Natural killer cell treated with Interleukin-12 subunit alpha and Interleukin-12 subunit beta and Interleukin-15 and Interleukin-18, amount 100 ng/mL, for 72 hours (primary cell): ENCODE results near the gene RBM5. TPM values are rescaled to one million over a fixed set of nuclear protein-coding genes. Genes with fewer than 3 reads are reported as not detected.
A peak's percentile ranks its signal among the peaks of the same experiment; 100 is the strongest.
"Not testable (repeated sequence)": the region's sequence is repeated elsewhere in the genome, so short reads cannot be mapped to it uniquely, and the experiment has no call there.

Experiments used
- ATAC-seq, 2 donors: fragments of 150-1000 bp; cut with Tn5 transposase in 1 of 2; sonication (Bioruptor Pico), chemical (Tn5 transposase) in 1 of 2; 2 replicates each; pipeline ENCODE4 v1.10.0; 2021
- DNase-seq: peaks from one replicate; pipeline ENCODE4 v3.0.0; 2022; ENCODE audit warnings: low spot score
- H3K27ac Mint-ChIP-seq, 2 donors: 1 replicate in 1 of 2; 2 replicates in 1 of 2; pipeline ENCODE4 v1.8.0; 2022; ENCODE audit warnings: mixed read lengths in 2 of 2, mild to moderate bottlenecking in 1 of 2, moderate library complexity in 1 of 2
- H3K27me3 Mint-ChIP-seq, 2 donors: 1 replicate in 1 of 2; 2 replicates in 1 of 2; pipeline ENCODE4 v1.8.0; 2022; ENCODE audit warnings: mixed read lengths in 2 of 2
- H3K36me3 Mint-ChIP-seq: one replicate; pipeline ENCODE4 v1.8.0; 2022; ENCODE audit warnings: mixed read lengths
- H3K4me1 Mint-ChIP-seq, 2 donors: 1 replicate in 1 of 2; 2 replicates in 1 of 2; pipeline ENCODE4 v1.8.0; 2022; ENCODE audit warnings: low read depth in 2 of 2, mixed read lengths in 2 of 2, mild to moderate bottlenecking in 1 of 2
- H3K4me3 Mint-ChIP-seq: one replicate; pipeline ENCODE4 v1.8.0; 2022; ENCODE audit warnings: mixed read lengths
- H3K9me3 Mint-ChIP-seq: 2 replicates; pipeline ENCODE4 v1.8.0; 2022; ENCODE audit warnings: mixed read lengths
- total RNA-seq, 2 donors: library from RNA; stranded (reverse); gene quantifications; one replicate each; pipeline ENCODE4 v1.2.3, GENCODE V29; 2022

The RBM5 gene
- total RNA-seq, result 100 to 1,000 TPM; 198 to 270 TPM

GRCh38 chr3:50088725-50089608 is at the start of gene RBM5:
Gene RBM5 (plus strand): TSS chr3:50088919. CDS start chr3:50090435, 1,516 bp downstream.
- DNase-seq, result peak; percentile 93
- Mint-ChIP-seq H3K9me3 (no peaks in the 10 kb centered on the region), H3K36me3 (peaks cover 29% of the 10 kb centered on the region), H3K27me3 (no peaks in the 10 kb centered on the region), H3K4me1 (peaks cover 22 to 29% of the 10 kb centered on the region in 2 donors), H3K27ac (peak within 1 kb of the TSS; percentile 95), H3K4me3 (peak within 1 kb of the TSS; percentile 93)
- peak; percentile 100 for ATAC-seq

- H3K36me3 Mint-ChIP-seq, result peaks cover 2% of the 10 kb centered on the region
- no peak for ATAC-seq
Observed at GRCh38 chr3:50044976-50045375, 43.7 kb upstream of the RBM5 start.

GRCh38 chr3:50047426-50047825 is 41.3 kb upstream of the RBM5 start:
- ATAC-seq, result no peak
- DNase-seq, result no peak
- Mint-ChIP-seq H3K27ac (no peak overlapping the region), H3K4me3 (no peak overlapping the region), H3K9me3 (no peaks in the 10 kb centered on the region), H3K27me3 (no peaks in the 10 kb centered on the region), H3K36me3 (peaks cover 7% of the 10 kb centered on the region), H3K4me1 (peaks cover 3 to 5% of the 10 kb centered on the region in 2 donors)

More at GRCh38 chr3:50044976-50045375, 43.7 kb upstream of the RBM5 start:
- Mint-ChIP-seq H3K27me3 (no peaks in the 10 kb centered on the region), H3K9me3 (no peaks in the 10 kb centered on the region), H3K4me3 (no peak overlapping the region), H3K4me1 (peaks cover 1 to 5% of the 10 kb centered on the region in 2 donors), H3K27ac (no peak overlapping the region)
- no peak for DNase-seq

DNA sequence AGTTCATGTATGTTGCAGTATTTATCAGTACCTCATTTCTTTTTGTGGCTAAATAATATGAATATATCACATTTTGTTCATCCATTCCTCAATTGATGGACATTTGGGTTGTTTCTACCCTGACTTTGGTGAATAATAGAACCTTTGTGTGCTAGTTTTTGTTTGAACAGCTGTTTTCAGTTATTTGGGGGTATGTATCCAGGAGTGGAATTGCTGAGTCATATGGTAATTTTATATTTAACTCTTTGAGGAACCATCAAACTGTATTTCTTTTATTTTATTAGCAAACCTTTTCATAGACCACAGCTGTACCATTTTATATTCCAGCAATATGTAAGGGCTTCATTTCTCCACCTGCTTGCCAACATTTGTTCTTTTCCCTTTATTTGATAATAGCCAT is 38.4 kb upstream of the RBM5 start:
- peaks cover 3 to 5% of the 10 kb centered on the region in 2 donors for H3K4me1 Mint-ChIP-seq
- H3K4me3 Mint-ChIP-seq, result no peak overlapping the region
- peak overlapping the region in 1 of 2 donors; percentile 11 for H3K27ac Mint-ChIP-seq
- H3K27me3 Mint-ChIP-seq, result no peaks in the 10 kb centered on the region
- ATAC-seq (no peak), DNase-seq (no peak)
- no peaks in the 10 kb centered on the region for H3K9me3 Mint-ChIP-seq
- peaks cover 14% of the 10 kb centered on the region for H3K36me3 Mint-ChIP-seq

GRCh38 chr3:50057756-50058155 is 31.0 kb upstream of the RBM5 start:
- no peak overlapping the region for H3K4me3 Mint-ChIP-seq
- H3K9me3 Mint-ChIP-seq, result no peaks in the 10 kb centered on the region
- peaks cover 30% of the 10 kb centered on the region for H3K36me3 Mint-ChIP-seq
- ATAC-seq, result no peak
- DNase-seq, result no peak
- H3K27ac Mint-ChIP-seq, result no peak overlapping the region
- no peaks in the 10 kb centered on the region for H3K4me1 Mint-ChIP-seq
- H3K27me3 Mint-ChIP-seq, result no peaks in the 10 kb centered on the region

GRCh38 chr3:50068134-50068533 is 20.6 kb upstream of the RBM5 start:
- Mint-ChIP-seq H3K4me1 (no peaks in the 10 kb centered on the region), H3K36me3 (peaks cover 27% of the 10 kb centered on the region), H3K4me3 (no peak overlapping the region), H3K27me3 (no peaks in the 10 kb centered on the region), H3K27ac (no peak overlapping the region), H3K9me3 (no peaks in the 10 kb centered on the region)
- ATAC-seq (no peak), DNase-seq (no peak)

DNA sequence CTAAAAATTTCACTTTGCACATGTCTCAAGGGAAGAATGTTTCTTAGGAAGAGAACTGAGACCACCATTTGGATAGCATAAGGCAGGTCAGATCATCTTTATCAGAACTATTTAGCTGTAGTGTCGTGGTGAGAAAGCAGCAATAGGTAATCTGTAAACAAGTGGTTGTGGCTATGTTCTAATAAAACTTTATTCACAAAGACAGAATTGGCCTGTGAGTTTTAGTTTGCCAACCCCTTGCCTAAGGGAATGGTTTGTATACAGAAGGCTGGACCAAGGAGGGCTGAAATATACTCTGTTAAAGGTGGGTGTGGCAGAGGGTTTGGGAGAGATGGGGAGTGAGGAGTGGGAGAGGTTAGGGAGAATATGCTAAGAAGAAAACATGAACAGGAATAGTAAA is 10.6 kb upstream of the RBM5 start:
- Mint-ChIP-seq H3K9me3 (no peaks in the 10 kb centered on the region), H3K27me3 (no peaks in the 10 kb centered on the region), H3K27ac (peak overlapping the region; percentile 15 to 45), H3K4me3 (no peak overlapping the region), H3K4me1 (peaks cover 12 to 15% of the 10 kb centered on the region in 2 donors), H3K36me3 (peaks cover 13% of the 10 kb centered on the region)
- DNase-seq (no peak), ATAC-seq (no peak)

GRCh38 chr3:50078622-50079021 is 10.1 kb upstream of the RBM5 start:
- Mint-ChIP-seq H3K36me3 (peaks cover 13% of the 10 kb centered on the region), H3K27ac (peak overlapping the region; percentile 15 to 45), H3K4me3 (no peak overlapping the region), H3K4me1 (peaks cover 12 to 15% of the 10 kb centered on the region in 2 donors), H3K9me3 (no peaks in the 10 kb centered on the region), H3K27me3 (no peaks in the 10 kb centered on the region)
- ATAC-seq (no peak), DNase-seq (no peak)

- not testable (repeated sequence) for H3K27ac Mint-ChIP-seq, H3K36me3 Mint-ChIP-seq, H3K27me3 Mint-ChIP-seq, H3K4me3 Mint-ChIP-seq, ATAC-seq, H3K9me3 Mint-ChIP-seq, DNase-seq
- H3K4me1 Mint-ChIP-seq, result peaks cover 5 to 11% of the 10 kb centered on the region in 2 donors
Observed at GRCh38 chr3:50084951-50085350, 3.8 kb upstream of the RBM5 start.

DNA sequence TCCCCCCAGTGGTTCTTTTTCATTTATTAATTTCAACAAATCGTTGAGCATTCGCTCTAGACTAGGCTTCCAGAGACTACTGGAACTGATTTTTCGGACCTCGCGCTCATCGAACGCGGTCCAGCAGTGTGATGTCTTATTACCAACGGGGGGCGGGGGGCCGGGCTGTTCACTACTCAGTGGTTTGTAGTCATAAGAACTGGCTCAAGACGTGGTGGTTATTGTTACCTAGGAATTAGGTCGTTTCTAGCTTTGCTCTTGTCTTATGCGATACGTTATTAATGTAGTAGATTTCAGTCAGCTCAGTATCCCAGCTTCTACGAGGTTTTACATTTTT is 858 bp downstream of the RBM5 start:
- peak in 1 of 2 donors; percentile 4 for ATAC-seq
- Mint-ChIP-seq H3K4me1 (peaks cover 22 to 29% of the 10 kb centered on the region in 2 donors), H3K27ac (peak overlapping the region; percentile 95), H3K9me3 (no peaks in the 10 kb centered on the region), H3K27me3 (no peaks in the 10 kb centered on the region), H3K4me3 (peak overlapping the region; percentile 93), H3K36me3 (peaks cover 31% of the 10 kb centered on the region)
- no peak for DNase-seq

DNA sequence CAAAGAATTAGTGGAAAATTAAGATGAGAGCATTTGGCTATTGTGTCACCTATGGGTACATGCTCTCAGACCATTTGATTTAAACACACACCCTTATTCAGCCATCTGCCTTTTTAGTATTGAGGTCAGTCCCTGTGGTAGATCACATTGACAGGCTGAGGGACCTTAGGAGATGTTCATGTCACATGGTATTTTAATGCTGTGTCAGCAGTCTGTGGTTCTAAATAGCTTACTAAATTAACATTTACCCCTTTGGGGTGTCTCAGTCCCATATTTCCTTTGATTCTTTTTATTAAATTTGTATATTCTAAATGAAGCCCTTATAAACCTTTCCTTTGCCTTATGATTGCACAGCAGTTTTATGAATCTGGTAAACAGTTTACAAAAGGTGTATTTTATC is 2.3 kb downstream of the RBM5 start:
- no peak for ATAC-seq
- DNase-seq, result no peak
- Mint-ChIP-seq H3K36me3 (peaks cover 41% of the 10 kb centered on the region), H3K27me3 (no peaks in the 10 kb centered on the region), H3K4me1 (peaks cover 30 to 36% of the 10 kb centered on the region in 2 donors), H3K9me3 (no peaks in the 10 kb centered on the region), H3K27ac (peak overlapping the region; percentile 95), H3K4me3 (peak overlapping the region; percentile 93)

- peaks cover 33% of the 10 kb centered on the region for H3K36me3 Mint-ChIP-seq
- H3K27me3 Mint-ChIP-seq, result no peaks in the 10 kb centered on the region
- no peak overlapping the region for H3K27ac Mint-ChIP-seq
- peaks cover 25% of the 10 kb centered on the region in 2 donors for H3K4me1 Mint-ChIP-seq
- DNase-seq (no peak), ATAC-seq (no peak)
- no peak overlapping the region for H3K4me3 Mint-ChIP-seq
- no peaks in the 10 kb centered on the region for H3K9me3 Mint-ChIP-seq
Observed at GRCh38 chr3:50095352-50095998, 6.8 kb downstream of the RBM5 start.

DNA sequence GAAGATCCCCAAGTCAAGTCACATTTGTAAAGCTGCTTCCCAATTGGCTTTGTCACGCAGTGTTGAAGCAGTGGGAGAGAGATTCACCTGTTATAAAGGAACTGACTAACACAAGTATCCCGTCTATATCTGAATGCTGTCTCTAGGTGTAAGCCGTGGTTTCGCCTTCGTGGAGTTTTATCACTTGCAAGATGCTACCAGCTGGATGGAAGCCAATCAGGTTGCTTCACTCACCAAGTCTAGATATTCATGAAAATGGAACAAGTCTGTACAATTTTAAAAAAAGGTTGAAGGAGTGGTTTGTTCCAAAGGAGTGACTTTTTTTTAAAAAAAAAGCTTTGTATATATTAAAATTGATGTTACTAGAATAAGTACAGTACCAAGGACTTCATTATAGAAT is 11.7 kb downstream of the RBM5 start:
- Mint-ChIP-seq H3K4me3 (no peak overlapping the region), H3K27me3 (no peaks in the 10 kb centered on the region), H3K4me1 (peaks cover 5 to 10% of the 10 kb centered on the region in 2 donors), H3K27ac (no peak overlapping the region), H3K36me3 (peaks cover 17% of the 10 kb centered on the region), H3K9me3 (no peaks in the 10 kb centered on the region)
- DNase-seq (no peak), ATAC-seq (no peak)
